ENCODE data around the gene FBL.

DNA sequence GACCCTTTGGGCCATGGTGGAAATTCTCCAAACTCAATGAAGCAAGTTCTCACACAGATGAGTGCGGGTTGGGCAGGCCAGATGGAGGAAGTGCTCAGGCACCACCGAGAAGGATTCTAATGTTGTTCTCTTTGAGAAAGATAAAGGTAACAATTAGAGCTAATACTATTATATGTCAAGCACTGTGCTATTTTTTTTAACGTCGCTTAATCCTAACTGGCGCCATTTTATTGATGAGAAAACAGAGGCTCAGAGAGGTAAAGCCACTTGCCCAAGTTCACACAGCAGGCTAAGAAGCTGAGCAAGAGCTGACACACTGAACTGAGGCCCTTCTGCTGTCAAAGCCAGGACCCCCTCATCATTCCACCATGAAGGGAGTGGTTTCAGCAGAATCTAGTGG, 1.0 kb downstream of the FBL start:
- TF ChIP-seq POLR2A (IDR thresholded peaks at IDR 0.05) = no peak
- no peak for TF ChIP-seq CTCF (IDR thresholded peaks at IDR 0.05)

Measured in esophagus squamous epithelium (tissue), 4 donors.